ENCODE data around the gene COPB1.
A peak's percentile ranks its signal among the peaks of the same experiment; 100 is the strongest.

The COPB1 gene

GRCh38 chr11:14418801-14419417, 80.7 kb downstream of the COPB1 start:
- DNase-seq, result no peak
- peak; percentile 63 for TF ChIP-seq CTCF (IDR thresholded peaks at IDR 0.05; ENCODE audit: low read depth, low read length, missing control alignments)
- H3K36me3 ChIP-seq (replicated peaks), result no peaks in the 10 kb centered on the region
- no peak overlapping the region for H3K27ac ChIP-seq
- in situ Hi-C loops (cut with HindIII; ENCODE audit: low pct_ligation_motif_present, low sequenced_read_pairs), result no loop called here
- no peak overlapping the region for H3K4me3 ChIP-seq (ENCODE audit: low read depth, low read length)
- H3K27me3 ChIP-seq (replicated peaks), result no peaks in the 10 kb centered on the region

GRCh38 chr11:14417617-14418374, 81.8 kb downstream of the COPB1 start:
- in situ Hi-C loops (cut with HindIII; ENCODE audit: low pct_ligation_motif_present, low sequenced_read_pairs), result no loop called here
- DNase-seq, result no peak
- Histone ChIP-seq H3K36me3 (replicated peaks) (no peaks in the 10 kb centered on the region), H3K27me3 (replicated peaks) (no peaks in the 10 kb centered on the region), H3K4me3 (ENCODE audit: low read depth, low read length) (no peak overlapping the region), H3K27ac (no peak overlapping the region)
- TF ChIP-seq CTCF (IDR thresholded peaks at IDR 0.05; ENCODE audit: low read depth, low read length, missing control alignments), result no peak

- in situ Hi-C loops (cut with HindIII; ENCODE audit: low pct_ligation_motif_present, low sequenced_read_pairs), result no loop called here
These were observed 82.4 kb downstream of the COPB1 start for GRCh38 chr11:14417186-14417585.

GRCh38 chr11:14414470-14415461, 84.8 kb downstream of the COPB1 start:
- H3K4me3 ChIP-seq (ENCODE audit: low read depth, low read length), result no peak overlapping the region
- no peaks in the 10 kb centered on the region for H3K36me3 ChIP-seq (replicated peaks)
- in situ Hi-C loops (cut with HindIII; ENCODE audit: low pct_ligation_motif_present, low sequenced_read_pairs), result no loop called here
- peak; percentile 38 for TF ChIP-seq CTCF (IDR thresholded peaks at IDR 0.05; ENCODE audit: low read depth, low read length, missing control alignments)
- H3K27ac ChIP-seq, result no peak overlapping the region
- no peaks in the 10 kb centered on the region for H3K27me3 ChIP-seq (replicated peaks)
- no peak for DNase-seq

More at GRCh38 chr11:14417186-14417585, 82.4 kb downstream of the COPB1 start:
- DNase-seq, result no peak
- no peak for TF ChIP-seq CTCF (IDR thresholded peaks at IDR 0.05; ENCODE audit: low read depth, low read length, missing control alignments)
- Histone ChIP-seq H3K36me3 (replicated peaks) (no peaks in the 10 kb centered on the region), H3K27ac (no peak overlapping the region), H3K27me3 (replicated peaks) (no peaks in the 10 kb centered on the region), H3K4me3 (ENCODE audit: low read depth, low read length) (no peak overlapping the region)

GRCh38 chr11:14413307-14414069, 86.1 kb downstream of the COPB1 start:
- H3K27me3 ChIP-seq (replicated peaks), result no peaks in the 10 kb centered on the region
- H3K4me3 ChIP-seq (ENCODE audit: low read depth, low read length), result no peak overlapping the region
- in situ Hi-C loops (cut with HindIII; ENCODE audit: low pct_ligation_motif_present, low sequenced_read_pairs), result no loop called here
- no peak overlapping the region for H3K27ac ChIP-seq
- DNase-seq, result peak; percentile 51
- no peaks in the 10 kb centered on the region for H3K36me3 ChIP-seq (replicated peaks)
- TF ChIP-seq CTCF (IDR thresholded peaks at IDR 0.05; ENCODE audit: low read depth, low read length, missing control alignments), result peak; percentile 66
